Measurements from ENCODE around the gene CSNK1D. TPM values are rescaled to one million over a fixed set of nuclear protein-coding genes. Genes with fewer than 3 reads are reported as not detected.

CSNK1D gene
- total and polyA plus RNA-seq, 4 donors = 72.7 to 160 (median 123) TPM

DNA sequence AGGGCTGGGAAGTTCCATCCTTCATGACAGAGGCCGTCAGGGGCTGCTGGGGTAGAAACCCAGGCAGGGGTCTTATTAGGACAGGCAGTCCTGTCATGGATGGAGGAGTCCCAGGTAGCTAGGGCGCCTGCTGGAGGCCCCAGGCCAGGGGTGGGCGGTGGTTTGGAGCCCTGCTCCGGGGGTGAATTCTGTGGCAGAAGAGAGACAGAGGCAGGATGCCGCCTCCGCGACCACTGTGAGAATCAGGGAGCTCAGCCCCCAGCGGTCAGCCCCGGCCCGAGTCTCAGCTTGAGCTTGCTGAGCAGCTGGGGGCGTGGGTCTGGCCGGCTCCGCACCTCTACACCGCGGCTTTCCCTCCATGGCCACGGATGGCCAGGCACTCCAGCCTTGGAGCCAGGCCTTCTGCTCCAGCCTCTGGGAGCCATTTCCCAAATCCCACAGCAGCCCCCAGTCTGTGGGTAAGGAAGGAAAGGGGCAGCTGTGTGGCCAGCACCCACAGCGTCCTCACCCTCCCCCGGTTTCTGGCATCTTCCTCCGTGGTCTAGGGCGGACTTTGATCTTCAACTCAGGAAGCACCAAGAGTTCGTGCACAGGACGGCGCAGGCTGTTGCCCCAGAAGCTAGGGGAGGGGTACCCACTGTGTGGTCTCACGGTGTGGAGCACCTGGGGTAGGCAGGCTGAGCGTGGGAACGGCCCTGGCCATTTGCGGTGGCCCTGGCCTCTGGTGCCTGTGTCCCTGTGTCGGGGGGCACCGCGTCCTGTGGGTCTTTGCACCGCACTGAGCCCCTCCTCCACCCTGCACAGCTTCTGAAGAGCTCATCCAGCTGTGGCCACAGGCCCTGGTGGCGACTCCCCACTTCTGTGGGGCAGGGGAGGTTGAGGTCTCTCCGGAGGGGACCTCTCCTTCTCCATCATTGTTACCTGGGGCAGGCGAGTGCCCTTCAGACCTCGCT lies 29.8 kb upstream of the CSNK1D start:
- DNase-seq (no peak), ATAC-seq (ENCODE audit: insufficient read depth, low FRiP score) (no peak)
- H3K27ac ChIP-seq (ENCODE audit: low read depth in 1 of 2, low read length in 1 of 2) = no peak overlapping the region
- TF ChIP-seq, protein P1, sequence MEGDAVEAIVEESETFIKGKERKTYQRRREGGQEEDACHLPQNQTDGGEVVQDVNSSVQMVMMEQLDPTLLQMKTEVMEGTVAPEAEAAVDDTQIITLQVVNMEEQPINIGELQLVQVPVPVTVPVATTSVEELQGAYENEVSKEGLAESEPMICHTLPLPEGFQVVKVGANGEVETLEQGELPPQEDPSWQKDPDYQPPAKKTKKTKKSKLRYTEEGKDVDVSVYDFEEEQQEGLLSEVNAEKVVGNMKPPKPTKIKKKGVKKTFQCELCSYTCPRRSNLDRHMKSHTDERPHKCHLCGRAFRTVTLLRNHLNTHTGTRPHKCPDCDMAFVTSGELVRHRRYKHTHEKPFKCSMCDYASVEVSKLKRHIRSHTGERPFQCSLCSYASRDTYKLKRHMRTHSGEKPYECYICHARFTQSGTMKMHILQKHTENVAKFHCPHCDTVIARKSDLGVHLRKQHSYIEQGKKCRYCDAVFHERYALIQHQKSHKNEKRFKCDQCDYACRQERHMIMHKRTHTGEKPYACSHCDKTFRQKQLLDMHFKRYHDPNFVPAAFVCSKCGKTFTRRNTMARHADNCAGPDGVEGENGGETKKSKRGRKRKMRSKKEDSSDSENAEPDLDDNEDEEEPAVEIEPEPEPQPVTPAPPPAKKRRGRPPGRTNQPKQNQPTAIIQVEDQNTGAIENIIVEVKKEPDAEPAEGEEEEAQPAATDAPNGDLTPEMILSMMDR (IDR thresholded peaks at IDR 0.05; ENCODE audit: control extremely low read depth, extremely low read depth) = no peak
- H3K9me3 ChIP-seq (ENCODE audit: control insufficient read depth in 4 of 4, insufficient read depth in 3 of 4, low read length in 3 of 4) = no peaks in the 10 kb centered on the region
- H3K4me3 ChIP-seq = no peak overlapping the region
- H3K27me3 ChIP-seq (ENCODE audit: control insufficient read depth in 3 of 3, insufficient read depth in 3 of 3, low read length in 2 of 3) = no peaks in the 10 kb centered on the region
- peaks cover 0 to 16% (median 2%) of the 10 kb centered on the region in 5 donors for H3K4me1 ChIP-seq (ENCODE audit: control insufficient read depth in 5 of 5, insufficient read depth in 5 of 5, low read length in 5 of 5)
- no peaks in the 10 kb centered on the region for H3K36me3 ChIP-seq (ENCODE audit: control insufficient read depth in 4 of 4, insufficient read depth in 4 of 4, low read length in 4 of 4)
- 43 to 65% methylated on average over 35 of the region's 35 CpGs for WGBS, 2 donors
- no peak overlapping the region for H3K9ac ChIP-seq (ENCODE audit: insufficient read depth in 1 of 2, low read length in 2 of 2)

DNA sequence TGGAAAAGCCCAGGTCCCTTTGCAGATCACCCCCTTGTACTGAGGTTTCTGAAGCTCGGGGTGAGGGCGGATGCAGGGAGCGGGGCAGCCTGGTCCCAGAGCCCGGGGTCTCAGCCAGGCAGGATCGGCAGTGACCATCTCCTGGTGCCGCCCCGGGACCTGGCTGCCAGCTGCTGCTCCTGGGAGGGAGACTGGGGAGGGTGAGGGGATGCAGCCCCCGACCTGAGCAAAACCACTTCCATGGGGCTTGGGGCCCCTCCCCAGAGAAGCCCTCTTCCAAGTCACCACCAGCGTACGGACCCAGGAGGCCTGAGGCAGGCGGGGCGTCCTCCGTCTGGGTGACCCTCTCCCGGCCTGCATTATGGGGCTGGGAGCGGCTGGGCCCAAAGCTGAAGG lies 29.1 kb upstream of the CSNK1D start:
- ATAC-seq (ENCODE audit: insufficient read depth, low FRiP score) (no peak), DNase-seq (no peak)
- TF ChIP-seq, protein P1 (IDR thresholded peaks at IDR 0.05; ENCODE audit: control extremely low read depth, extremely low read depth) = no peak
- H3K27ac ChIP-seq (ENCODE audit: low read depth in 1 of 2, low read length in 1 of 2) = no peak overlapping the region
- WGBS, 2 donors = 82 to 85% methylated on average over 14 to 15 of the region's 15 CpGs
- no peak overlapping the region for H3K4me3 ChIP-seq
- H3K4me1 ChIP-seq (ENCODE audit: control insufficient read depth in 5 of 5, insufficient read depth in 5 of 5, low read length in 5 of 5) = peaks cover 1 to 23% (median 6%) of the 10 kb centered on the region in 5 donors
- H3K36me3 ChIP-seq (ENCODE audit: control insufficient read depth in 4 of 4, insufficient read depth in 4 of 4, low read length in 4 of 4) = no peaks in the 10 kb centered on the region
- no peak overlapping the region for H3K9ac ChIP-seq (ENCODE audit: insufficient read depth in 1 of 2, low read length in 2 of 2)
- no peaks in the 10 kb centered on the region for H3K27me3 ChIP-seq (ENCODE audit: control insufficient read depth in 3 of 3, insufficient read depth in 3 of 3, low read length in 2 of 3)
- no peaks in the 10 kb centered on the region for H3K9me3 ChIP-seq (ENCODE audit: control insufficient read depth in 4 of 4, insufficient read depth in 3 of 4, low read length in 3 of 4)

DNA sequence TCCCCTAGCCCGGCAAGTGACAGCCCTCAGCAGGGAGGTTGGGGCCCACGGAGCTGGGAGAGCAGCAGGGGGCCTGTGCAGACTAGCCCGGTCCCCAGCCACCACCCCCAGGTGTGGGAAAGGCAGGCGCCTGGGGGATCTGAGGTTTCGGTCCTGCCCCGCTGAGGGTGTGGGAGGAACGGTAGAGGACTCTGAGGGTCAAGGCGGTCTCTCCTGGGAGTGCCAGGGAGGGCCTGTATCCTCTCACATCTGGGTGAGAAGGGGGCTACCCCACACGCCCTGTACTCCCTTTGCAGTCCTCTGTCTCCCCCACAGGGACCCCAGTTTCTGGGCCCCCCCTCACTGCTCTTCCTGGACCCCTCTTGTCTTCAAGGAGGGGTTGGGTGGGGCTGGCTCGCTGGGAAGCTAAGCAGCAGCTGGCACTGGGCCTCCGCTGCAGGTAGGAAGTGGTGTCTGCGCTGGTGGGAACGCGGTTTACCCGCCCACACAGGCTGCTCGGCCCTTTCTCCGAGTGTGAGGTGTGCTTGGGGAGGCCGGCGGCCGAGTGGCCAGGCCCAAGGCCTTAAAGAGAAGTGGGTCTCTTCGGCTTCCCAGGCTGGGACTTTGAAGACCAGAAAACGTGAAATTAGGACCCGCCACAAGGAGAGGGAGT lies 28.5 kb upstream of the CSNK1D start:
- no peaks in the 10 kb centered on the region for H3K9me3 ChIP-seq (ENCODE audit: control insufficient read depth in 4 of 4, insufficient read depth in 3 of 4, low read length in 3 of 4)
- ATAC-seq (ENCODE audit: insufficient read depth, low FRiP score) (no peak), DNase-seq (no peak)
- no peak overlapping the region for H3K9ac ChIP-seq (ENCODE audit: insufficient read depth in 1 of 2, low read length in 2 of 2)
- H3K27me3 ChIP-seq (ENCODE audit: control insufficient read depth in 3 of 3, insufficient read depth in 3 of 3, low read length in 2 of 3) = no peaks in the 10 kb centered on the region
- WGBS, 2 donors = 43 to 67% methylated on average over 22 to 23 of the region's 23 CpGs
- TF ChIP-seq, protein P1 (IDR thresholded peaks at IDR 0.05; ENCODE audit: control extremely low read depth, extremely low read depth) = no peak
- H3K4me1 ChIP-seq (ENCODE audit: control insufficient read depth in 5 of 5, insufficient read depth in 5 of 5, low read length in 5 of 5) = peaks cover 2 to 29% (median 6%) of the 10 kb centered on the region in 5 donors
- no peaks in the 10 kb centered on the region for H3K36me3 ChIP-seq (ENCODE audit: control insufficient read depth in 4 of 4, insufficient read depth in 4 of 4, low read length in 4 of 4)
- H3K4me3 ChIP-seq = no peak overlapping the region
- no peak overlapping the region for H3K27ac ChIP-seq (ENCODE audit: low read depth in 1 of 2, low read length in 1 of 2)
